Lung (tissue), 12 donors: ENCODE results near the gene ZC3H7A. TPM values are rescaled to one million over a fixed set of nuclear protein-coding genes. Genes with fewer than 3 reads are reported as not detected.

Source experiments
- ATAC-seq: fragments of 200-7000 bp; cut with Tn5 transposase; one replicate; pipeline ENCODE4 v1.9.1; 2020; ENCODE audit warnings: moderate number of reproducible peaks; ENCODE audit not compliant: insufficient read depth, low FRiP score
- DNase-seq, 3 donors: peaks; one replicate each; pipeline ENCODE4 v3.0.0-alpha.2; 2013 to 2017
- H3K27ac ChIP-seq, 2 donors: one replicate each; pipeline ENCODE4 v1.5.1; 2013; ENCODE audit warnings: mild to moderate bottlenecking in 2 of 2, moderate library complexity in 2 of 2, control low read depth in 1 of 2, inconsistent platforms in 1 of 2, low read depth in 1 of 2, low read length in 1 of 2
- H3K27me3 ChIP-seq, 3 donors: one replicate each; pipeline ENCODE4 v1.5.1; 2013; ENCODE audit warnings: low read length in 2 of 3; ENCODE audit not compliant: control insufficient read depth in 3 of 3, insufficient read depth in 3 of 3
- H3K36me3 ChIP-seq, 4 donors: one replicate each; pipeline ENCODE4 v1.5.1; 2013; ENCODE audit warnings: low read length in 4 of 4, mild to moderate bottlenecking in 1 of 4, moderate library complexity in 1 of 4; ENCODE audit not compliant: control insufficient read depth in 4 of 4, insufficient read depth in 4 of 4
- H3K4me1 ChIP-seq, 5 donors: one replicate each; pipeline ENCODE4 v1.5.1; 2013; ENCODE audit warnings: low read length in 5 of 5, mild to moderate bottlenecking in 2 of 5, moderate library complexity in 1 of 5; ENCODE audit not compliant: control insufficient read depth in 5 of 5, insufficient read depth in 5 of 5
- H3K4me3 ChIP-seq: one replicate; pipeline ENCODE4 v1.5.1; 2013; ENCODE audit warnings: mild to moderate bottlenecking, control low read depth, moderate library complexity
- H3K9ac ChIP-seq, 2 donors: one replicate each; pipeline ENCODE4 v1.5.1; 2013; ENCODE audit warnings: low read length in 2 of 2, control low read depth in 1 of 2; ENCODE audit not compliant: insufficient read depth in 1 of 2
- H3K9me3 ChIP-seq, 4 donors: one replicate each; pipeline ENCODE4 v1.5.1; 2013; ENCODE audit warnings: low read length in 3 of 4, mild to moderate bottlenecking in 1 of 4, moderate library complexity in 1 of 4; ENCODE audit not compliant: control insufficient read depth in 4 of 4, insufficient read depth in 3 of 4
- CTCF ChIP-seq: IDR thresholded peaks from 2 replicates; pipeline ENCODE4 v1.5.1; 2012; ENCODE audit warnings: mild to moderate bottlenecking; ENCODE audit errors: control extremely low read depth, extremely low read depth
- WGBS, 2 donors: extraction: QIAGEN DNeasy Blood & Tissue Kit; methylation state at CpG; one replicate each; pipeline ENCODE4 v1.1.7; 2013; 5-methylcytosine and 5-hydroxymethylcytosine counted together
- polyA plus RNA-seq, 2 donors: library from polyadenylated mRNA; stranded (reverse); fragments of 200-250 nt; gene quantifications; one replicate each; pipeline ENCODE4 v1.2.1, GENCODE V29; 2013
- total RNA-seq, 2 donors: library from RNA; depleted of rRNA in 1 of 2; stranded (reverse); fragments of >200 nt in 1 of 2; gene quantifications; one replicate each; pipeline ENCODE4 v1.2.1, GENCODE V29; 2014 to 2021
- donor health status: control.
- donor health status: control.
- donor health status: Bipolar disorder and iron deficiency.
- donor health status: healthy.
- donor health status: DM: yes; HTN: yes; CAD: no.

ZC3H7A gene
- total and polyA plus RNA-seq, 4 donors = 22.1 to 127 (median 36.2) TPM

- H3K27ac ChIP-seq = no peak overlapping the region
- H3K4me3 ChIP-seq = no peak overlapping the region
- no peak for ATAC-seq
- DNase-seq = no peak
- H3K36me3 ChIP-seq = peaks cover 25 to 48% (median 42%) of the 10 kb centered on the region in 4 donors
- no peaks in the 10 kb centered on the region for H3K27me3 ChIP-seq
- 38 to 70% methylated on average over 7 of the region's 7 CpGs for WGBS, 2 donors
- no peaks in the 10 kb centered on the region for H3K9me3 ChIP-seq
- H3K9ac ChIP-seq = no peak overlapping the region
- H3K4me1 ChIP-seq = no peaks in the 10 kb centered on the region
- no peak for TF ChIP-seq CTCF
Observed at GRCh38 chr16:11768849-11769248, 28.2 kb downstream of the ZC3H7A start.

- ATAC-seq (no peak), DNase-seq (no peak)
- no peaks in the 10 kb centered on the region for H3K27me3 ChIP-seq
- peaks cover 23 to 67% (median 39%) of the 10 kb centered on the region in 4 donors for H3K36me3 ChIP-seq
- TF ChIP-seq CTCF = no peak
- 86 to 89% methylated on average over 4 of the region's 4 CpGs for WGBS, 2 donors
- no peak overlapping the region for H3K27ac ChIP-seq
- H3K4me3 ChIP-seq = no peak overlapping the region
- H3K9me3 ChIP-seq = no peaks in the 10 kb centered on the region
- peaks cover 0 to 17% (median 13%) of the 10 kb centered on the region in 5 donors for H3K4me1 ChIP-seq
- H3K9ac ChIP-seq = no peak overlapping the region
Observed at GRCh38 chr16:11762431-11762830, 34.6 kb downstream of the ZC3H7A start.

GRCh38 chr16:11759997-11760396 is 37.1 kb downstream of the ZC3H7A start:
- ATAC-seq = no peak
- Histone ChIP-seq H3K4me3 (no peak overlapping the region), H3K9ac (no peak overlapping the region), H3K27ac (no peak overlapping the region), H3K27me3 (no peaks in the 10 kb centered on the region), H3K9me3 (no peaks in the 10 kb centered on the region), H3K36me3 (peaks cover 31 to 67% (median 41%) of the 10 kb centered on the region in 4 donors), H3K4me1 (peaks cover 0 to 18% (median 13%) of the 10 kb centered on the region in 5 donors)
- DNase-seq = no peak
- WGBS, 2 donors = 96 to 100% methylated on average over 4 of the region's 4 CpGs
- no peak for TF ChIP-seq CTCF

GRCh38 chr16:11759163-11759834 is 37.8 kb downstream of the ZC3H7A start:
- ATAC-seq (no peak), DNase-seq (peak in 2 of 3 donors; percentile 29 to 36)
- no peak for TF ChIP-seq CTCF
- no peaks in the 10 kb centered on the region for H3K27me3 ChIP-seq
- H3K4me3 ChIP-seq = no peak overlapping the region
- H3K27ac ChIP-seq = no peak overlapping the region
- H3K9ac ChIP-seq = peak overlapping the region in 1 of 2 donors; percentile 47
- peaks cover 0 to 18% (median 13%) of the 10 kb centered on the region in 5 donors for H3K4me1 ChIP-seq
- peaks cover 31 to 63% (median 43%) of the 10 kb centered on the region in 4 donors for H3K36me3 ChIP-seq
- WGBS, 2 donors = 84 to 90% methylated on average over 9 of the region's 9 CpGs
- H3K9me3 ChIP-seq = no peaks in the 10 kb centered on the region
